K562 (cell line): ENCODE measurements around the gene CREB3L2. TPM values are rescaled to one million over a fixed set of nuclear protein-coding genes. Genes with fewer than 3 reads are reported as not detected.

Source experiments
- ATAC-seq: fragments of 200-7000 bp; cut with Tn5 transposase; 3 replicates; pipeline ENCODE4 v1.9.1; 2020; ENCODE audit warnings: moderate library complexity
- BruUV-seq: library from RNA; stranded (reverse); fragments of 400-500 nt; replicated peaks from 2 replicates; lab custom pipeline; 2021; lab: Mats Ljungman, UMichigan
- CTCF ChIA-PET: fragments of 300-600 bp; formaldehyde crosslinking; extraction: SDS; loops from one replicate; lab custom pipeline; 2021; ENCODE audit warnings: low intra/inter-chr PET ratio; lab: Yijun Ruan, JAX
- POLR2A ChIA-PET: fragments of 300-600, 350-650 bp; sonication (Branson Sonifier 250); formaldehyde crosslinking; extraction: SDS; loops from one replicate; lab custom pipeline; 2021; ENCODE audit warnings: antibody characterized with exemption, inconsistent platforms; lab: Yijun Ruan, JAX
- DNase-seq, 4 experiments: peaks; one replicate each; pipeline versions ENCODE4 v3.0.0 to v3.0.0-alpha.2; 2011 to 2018; ENCODE audit warnings: low spot score in 3 of 4, mixed read lengths in 3 of 4; ENCODE audit errors: extremely low read depth in 1 of 4
- FAIRE-seq: peaks from 2 replicates; lab custom pipeline; 2011; peaks lifted over from hg19 to GRCh38; lab: Jason Lieb, UNC
- H2AFZ ChIP-seq: 2 replicates; pipeline ENCODE4 v1.6.0; 2011; ENCODE audit warnings: low read depth, low read length, control low read depth, inconsistent platforms
- H3K27ac ChIP-seq: fragments of 200-600 bp; 3 replicates; pipeline ENCODE4 v1.8.0; 2011; ENCODE audit warnings: low read depth, mild to moderate bottlenecking, control low read depth, inconsistent platforms, low read length, moderate library complexity, mixed read lengths; ENCODE audit errors: extremely low read depth
- H3K27me3 ChIP-seq, 2 experiments: fragments of 300-600 bp in 1 of 2; 2 replicates in 1 of 2; 3 replicates in 1 of 2; pipeline versions ENCODE4 v1.6.0 to v1.8.0; 2011; ENCODE audit warnings: inconsistent platforms in 2 of 2, low read length in 2 of 2, mild to moderate bottlenecking in 1 of 2, mixed read lengths in 1 of 2, moderate library complexity in 1 of 2; ENCODE audit not compliant: control insufficient read depth in 2 of 2, insufficient read depth in 2 of 2
- H3K36me3 ChIP-seq: fragments of 300-600 bp; 3 replicates; pipeline ENCODE4 v1.8.0; 2011; ENCODE audit warnings: mild to moderate bottlenecking, low read length, inconsistent platforms; ENCODE audit not compliant: control insufficient read depth, insufficient read depth
- H3K4me1 ChIP-seq, 2 experiments: fragments of 200-600 bp in 1 of 2; replicated peaks in 1 of 2; 2 replicates in 1 of 2; 3 replicates in 1 of 2; pipeline versions ENCODE4 v1.5.1 to v1.8.0; 2011; ENCODE audit warnings: inconsistent platforms in 2 of 2, low read length in 2 of 2, mild to moderate bottlenecking in 1 of 2, mixed read lengths in 1 of 2, moderate library complexity in 1 of 2; ENCODE audit not compliant: control insufficient read depth in 2 of 2, insufficient read depth in 2 of 2
- H3K4me2 ChIP-seq: 2 replicates; pipeline ENCODE4 v1.6.1; 2011; ENCODE audit warnings: low read length, control low read depth, inconsistent platforms, mixed read lengths; ENCODE audit not compliant: insufficient read depth
- H3K4me3 ChIP-seq: fragments of 200-600 bp; sonication (generic), shearing (Covaris generic); 2 replicates; pipeline ENCODE4 v1.5.1; 2016; ENCODE audit warnings: control low read depth, inconsistent platforms
- H3K79me2 ChIP-seq: fragments of 200-600 bp; 3 replicates; pipeline ENCODE4 v1.8.0; 2011; ENCODE audit warnings: low read length, inconsistent platforms; ENCODE audit not compliant: control insufficient read depth, insufficient read depth
- H3K9ac ChIP-seq, 2 experiments: 2 replicates each; pipeline versions ENCODE4 v1.6.0 to v1.6.1; 2011; ENCODE audit warnings: low read depth in 2 of 2, low read length in 2 of 2, control low read depth in 1 of 2, inconsistent platforms in 1 of 2, mild to moderate bottlenecking in 1 of 2, mixed read lengths in 1 of 2; ENCODE audit not compliant: insufficient read depth in 1 of 2
- H3K9me1 ChIP-seq: one replicate; pipeline ENCODE4 v1.6.0; 2011; ENCODE audit warnings: inconsistent platforms, mild to moderate bottlenecking, low read length, moderate library complexity; ENCODE audit not compliant: control insufficient read depth, insufficient read depth
- H3K9me3 ChIP-seq: replicated peaks from 2 replicates; pipeline ENCODE4 v1.5.1; 2011; ENCODE audit warnings: low read depth, low read length, inconsistent platforms; ENCODE audit not compliant: control insufficient read depth, insufficient read depth
- H4K20me1 ChIP-seq: replicated peaks from 2 replicates; pipeline ENCODE4 v1.6.1; 2011; ENCODE audit warnings: low read length, inconsistent platforms, mixed read lengths; ENCODE audit not compliant: control insufficient read depth, insufficient read depth
- PHB2 ChIP-seq: fragments of 450-650 bp; IDR thresholded peaks from 2 replicates; pipeline ENCODE4 v1.6.1; 2017; ENCODE audit warnings: low read depth
- RBM25 ChIP-seq: fragments of 200-400 bp; formaldehyde crosslinking; IDR thresholded peaks from 2 replicates; pipeline ENCODE4 v1.6.1; 2018; ENCODE audit warnings: low read length, low read depth, moderate library complexity; ENCODE audit not compliant: severe bottlenecking
- U2AF2 ChIP-seq: fragments of 200-400 bp; formaldehyde crosslinking; optimal IDR thresholded peaks from 2 replicates; pipeline ENCODE3; 2017; ENCODE audit warnings: low read depth, mild to moderate bottlenecking, low read length
- ZNF740 ChIP-seq, 3 experiments: fragments of 200-800 bp in 1 of 3; sonication (Bioruptor generic) in 1 of 3; sonication (generic) in 1 of 3; formaldehyde crosslinking in 1 of 3; IDR thresholded peaks; 2 replicates each; pipeline versions ENCODE4 v1.6.1 to v1.8.0; 2016 to 2022; ENCODE audit warnings: mild to moderate bottlenecking in 2 of 3, missing compliant biosample characterization in 2 of 3, missing genetic modification characterization in 2 of 3, missing genetic modification reagents in 1 of 3
- WGBS: fragments of 100-300 bp; shearing (Covaris generic); methylation state at CpG from one replicate; pipeline ENCODE4 v1.1.6; 2016; ENCODE audit warnings: low coverage, mixed read lengths; ENCODE audit not compliant: insufficient coverage; ENCODE audit errors: missing lambda C conversion rate; 5-methylcytosine and 5-hydroxymethylcytosine counted together
- in situ Hi-C: fragments of 300-500 bp; cut with MboI; formaldehyde crosslinking; loops from 4 replicates; pipeline ENCODE4 v1.15.0; 2018; ENCODE audit warnings: inconsistent platforms, mixed read lengths
- intact Hi-C: fragments of 100-400 bp; cut with micrococcal nuclease; formaldehyde crosslinking; loops from 2 replicates; pipeline ENCODE4 v1.14.2; 2022
- polyA plus RNA-seq, 8 experiments: library from polyadenylated mRNA; depleted of rRNA in 4 of 8; stranded (reverse) in 5 of 8; unstranded in 3 of 8; fragments of >200 nt; fragmentation: Nextera tagmentation in 2 of 8; fragmentation: Illumina TruSeq in 1 of 8; extraction: Ambion mirVana in 2 of 8; extraction: Trizol in 1 of 8; gene quantifications; 2 replicates each; pipeline versions ENCODE4 v1.2.1 to v1.2.3, GENCODE V29; 2011 to 2014; ENCODE audit warnings: inconsistent platforms in 1 of 8, missing spikeins in 1 of 8
- total RNA-seq, 7 experiments: library from RNA; depleted of rRNA in 6 of 7; stranded (reverse); fragments of >200 nt in 6 of 7; fragmentation: Illumina TruSeq in 2 of 7; extraction: Trizol in 2 of 7; gene quantifications; 2 replicates each; pipeline versions ENCODE4 v1.2.1 to v1.2.3, GENCODE V29; 2011 to 2021; ENCODE audit warnings: low replicate concordance in 1 of 7

CREB3L2 gene
- total and polyA plus RNA-seq, 9 of the 15 experiments (the other 6 are each of a cell fraction or from before 2014, with no cell fraction given), result 7.1 to 45.6 (median 15.8) TPM

DNA sequence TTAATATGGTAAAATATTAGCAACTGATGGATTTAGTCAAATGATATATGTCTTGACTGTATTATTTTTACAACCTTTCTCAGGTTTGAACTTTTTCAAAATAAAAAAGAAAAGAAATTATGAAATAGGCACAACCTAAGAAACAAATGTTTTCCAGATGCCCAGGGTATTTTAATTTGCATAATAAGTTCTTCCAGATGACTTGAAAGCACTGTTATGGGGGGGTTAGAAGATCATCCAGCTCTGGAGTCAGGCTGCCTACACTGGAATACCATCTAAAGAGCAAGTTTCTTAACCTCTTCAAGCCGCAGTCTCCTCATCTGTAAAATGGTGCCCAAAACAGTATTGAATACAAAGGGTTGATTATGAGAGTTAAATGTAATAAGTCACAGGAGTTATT is 32.1 kb downstream of the CREB3L2 start:
- no peak for TF ChIP-seq RBM25
- no peak for TF ChIP-seq ZNF740 (CRISPR knock-in tag; IDR thresholded peaks at IDR 0.05)
- TF ChIP-seq ZNF740 (tag; IDR thresholded peaks at IDR 0.05), result no peak
- TF ChIP-seq, all 486 proteins: peak for 0
- H3K79me2 ChIP-seq, result peaks cover 75% of the 10 kb centered on the region
- no peak overlapping the region for H2AFZ ChIP-seq
- H3K27me3 ChIP-seq, result no peaks in the 10 kb centered on the region
- H3K9ac ChIP-seq, result no peak overlapping the region
- H3K4me1 ChIP-seq, result peaks cover 26 to 33% of the 10 kb centered on the region in 2 experiments
- DNase-seq (no peak), ATAC-seq (no peak), FAIRE-seq (no peak)
- intact Hi-C loops, result no loop called here
- H3K27ac ChIP-seq, result no peak overlapping the region
- H3K9me1 ChIP-seq, result no peaks in the 10 kb centered on the region
- H3K4me3 ChIP-seq, result no peak overlapping the region
- POLR2A ChIA-PET, result interaction anchor here (1.0 kb wide), 1 partner anchor 10 kb away, joined by 4 read pairs; no protein-coding TSS in a partner anchor
- H3K36me3 ChIP-seq, result no peaks in the 10 kb centered on the region; the same call in 2 of the 3 replicates
- 95% methylated on average over 1 of the region's 1 CpG for WGBS
- H3K9me3 ChIP-seq, result no peaks in the 10 kb centered on the region
- H3K4me2 ChIP-seq, result no peak overlapping the region
- CTCF ChIA-PET, result no interaction called here
- H4K20me1 ChIP-seq, result no peaks in the 10 kb centered on the region
- in situ Hi-C loops, result loop anchor here (25.0 kb wide), 1 partner anchor 1392 kb away; the partner anchor contains the start of gene LUC7L2
- no TSS peak for BruUV-seq

GRCh38 chr7:137968890-137969289 is 33.0 kb downstream of the CREB3L2 start:
- ChIA-PET POLR2A (interaction anchor here (0.8 to 3.6 kb wide), 2 partner anchors 18 to 24 kb away, joined by 3 to 15 read pairs; no protein-coding TSS in a partner anchor), CTCF (no interaction called here)
- no TSS peak for BruUV-seq

More at GRCh38 chr7:137968890-137969289, 33.0 kb downstream of the CREB3L2 start:
- Histone ChIP-seq H3K4me3 (no peak overlapping the region), H3K9me1 (no peaks in the 10 kb centered on the region), H4K20me1 (no peaks in the 10 kb centered on the region), H3K9ac (no peak overlapping the region), H3K79me2 (peaks cover 76% of the 10 kb centered on the region), H3K27me3 (no peaks in the 10 kb centered on the region), H3K36me3 (no peaks in the 10 kb centered on the region; the same call in 2 of the 3 replicates), H3K27ac (no peak overlapping the region; the same call in 2 of the 3 replicates), H3K4me1 (peaks cover 28 to 40% of the 10 kb centered on the region in 2 experiments), H2AFZ (no peak overlapping the region), H3K4me2 (no peak overlapping the region), H3K9me3 (no peaks in the 10 kb centered on the region)
- TF ChIP-seq U2AF2 (no peak), PHB2 (0 out of 2 replicates have a peak, but pooled peaks have one; percentile 18)
- FAIRE-seq, result no peak
- no peak for ATAC-seq
- intact Hi-C loops, result no loop called here
- no peak for DNase-seq
- in situ Hi-C loops, result loop anchor here (25.0 kb wide), 1 partner anchor 1393 kb away; the partner anchor contains the start of gene LUC7L2
- 89% methylated on average over 4 of the region's 4 CpGs for WGBS
